Osteoblast (primary cell): ENCODE data around the gene SLIT3. TPM values are rescaled to one million over a fixed set of nuclear protein-coding genes. Genes with fewer than 3 reads are reported as not detected.
"Not testable (repeated sequence)": the region's sequence is repeated elsewhere in the genome, so short reads cannot be mapped to it uniquely, and the experiment has no call there.

Experiments
- DNase-seq: peaks from one replicate; pipeline ENCODE4 v3.0.0; 2011; ENCODE audit warnings: low spot score, mixed read lengths; ENCODE audit not compliant: insufficient read length; ENCODE audit errors: missing footprints
- H2AFZ ChIP-seq: 2 replicates; pipeline ENCODE4 v1.6.0; 2011; ENCODE audit warnings: mild to moderate bottlenecking, low read length
- H3K27ac ChIP-seq: 2 replicates; pipeline ENCODE4 v1.5.1; 2011; ENCODE audit warnings: mild to moderate bottlenecking, low read depth, low read length, moderate library complexity
- H3K27me3 ChIP-seq: 2 replicates; pipeline ENCODE4 v1.6.0; 2012; ENCODE audit warnings: mild to moderate bottlenecking, control low read depth, inconsistent platforms, low read length, moderate library complexity; ENCODE audit not compliant: insufficient read depth
- H3K36me3 ChIP-seq: 2 replicates; pipeline ENCODE4 v1.5.1; 2011; ENCODE audit warnings: mild to moderate bottlenecking, low read length, control low read depth, moderate library complexity; ENCODE audit not compliant: insufficient read depth
- H3K4me1 ChIP-seq: 2 replicates; pipeline ENCODE4 v1.5.1; 2011; ENCODE audit warnings: mild to moderate bottlenecking, low read length, control low read depth, moderate library complexity; ENCODE audit not compliant: insufficient read depth
- H3K4me2 ChIP-seq: 2 replicates; pipeline ENCODE4 v1.6.0; 2011; ENCODE audit warnings: mild to moderate bottlenecking, low read length; ENCODE audit not compliant: insufficient read depth
- H3K4me3 ChIP-seq: fragments of 200-600 bp; sonication (generic); 3 replicates; pipeline ENCODE4 v1.5.1; 2012; ENCODE audit warnings: mild to moderate bottlenecking, low read length, inconsistent platforms; ENCODE audit not compliant: insufficient read depth
- H3K79me2 ChIP-seq: 2 replicates; pipeline ENCODE4 v1.6.0; 2012; ENCODE audit warnings: mild to moderate bottlenecking, low read length, control low read depth, inconsistent platforms; ENCODE audit not compliant: insufficient read depth
- H3K9me3 ChIP-seq: 2 replicates; pipeline ENCODE4 v1.5.1; 2011; ENCODE audit warnings: low read depth, low read length, control low read depth
- H4K20me1 ChIP-seq: 2 replicates; pipeline ENCODE4 v1.6.0; 2012; ENCODE audit warnings: mild to moderate bottlenecking, low read length, control low read depth; ENCODE audit not compliant: insufficient read depth
- CTCF ChIP-seq: IDR thresholded peaks from 2 replicates; pipeline ENCODE4 v1.5.1; 2011; ENCODE audit warnings: mild to moderate bottlenecking, low read depth, low read length, moderate library complexity; ENCODE audit errors: extremely low read depth
- total RNA-seq: library from RNA; depleted of rRNA; stranded (reverse); fragments of >200 nt; gene quantifications from 2 replicates; pipeline ENCODE4 v1.2.3, GENCODE V29; 2012

The SLIT3 gene
- total RNA-seq, 1 donor: 37.6 TPM

DNA sequence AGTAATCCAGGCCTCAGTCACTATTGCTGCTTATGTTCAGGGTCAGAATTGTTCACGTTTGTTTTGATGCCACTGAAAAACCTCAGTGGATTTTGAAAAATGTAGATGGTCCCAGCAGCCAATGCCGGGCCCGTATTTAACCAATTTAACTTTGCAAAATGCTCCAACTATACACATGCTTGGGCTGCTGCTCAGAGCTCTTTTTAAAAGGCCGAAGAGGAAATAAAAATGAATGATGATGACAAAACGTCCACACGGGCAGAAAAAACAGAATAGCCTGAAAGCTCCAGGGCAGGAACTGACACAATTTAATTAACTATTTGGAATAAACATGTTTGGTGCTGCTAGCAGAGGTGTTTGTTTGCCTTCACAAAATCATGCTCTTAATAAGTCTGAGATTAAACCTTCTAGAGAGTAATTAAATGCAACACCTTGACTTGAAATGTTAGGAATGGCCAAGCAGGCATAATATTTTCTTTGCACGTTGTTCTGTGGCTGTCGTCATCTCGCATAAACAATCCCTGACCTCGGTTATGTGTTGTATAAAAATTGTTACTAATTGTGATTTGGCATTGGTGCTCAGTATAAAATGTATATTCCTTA is 152.7 kb downstream of the SLIT3 start:
- H2AFZ ChIP-seq: no peak overlapping the region
- H3K4me3 ChIP-seq: no peak overlapping the region
- H3K4me2 ChIP-seq: no peak overlapping the region
- H3K36me3 ChIP-seq: no peaks in the 10 kb centered on the region
- H3K4me1 ChIP-seq: no peaks in the 10 kb centered on the region
- no peak for DNase-seq
- H4K20me1 ChIP-seq: no peaks in the 10 kb centered on the region
- H3K27ac ChIP-seq: no peak overlapping the region
- H3K79me2 ChIP-seq: no peaks in the 10 kb centered on the region
- no peaks in the 10 kb centered on the region for H3K9me3 ChIP-seq
- no peak for TF ChIP-seq CTCF
- H3K27me3 ChIP-seq: no peaks in the 10 kb centered on the region

- Histone ChIP-seq H3K27ac (no peak overlapping the region), H4K20me1 (no peaks in the 10 kb centered on the region), H3K36me3 (no peaks in the 10 kb centered on the region), H3K4me2 (no peak overlapping the region), H3K9me3 (no peaks in the 10 kb centered on the region), H3K4me3 (no peak overlapping the region), H2AFZ (no peak overlapping the region), H3K79me2 (no peaks in the 10 kb centered on the region), H3K27me3 (no peaks in the 10 kb centered on the region), H3K4me1 (no peaks in the 10 kb centered on the region)
- TF ChIP-seq CTCF: no peak
- DNase-seq: no peak
Observed at GRCh38 chr5:169147534-169147933, 153.4 kb downstream of the SLIT3 start.

DNA sequence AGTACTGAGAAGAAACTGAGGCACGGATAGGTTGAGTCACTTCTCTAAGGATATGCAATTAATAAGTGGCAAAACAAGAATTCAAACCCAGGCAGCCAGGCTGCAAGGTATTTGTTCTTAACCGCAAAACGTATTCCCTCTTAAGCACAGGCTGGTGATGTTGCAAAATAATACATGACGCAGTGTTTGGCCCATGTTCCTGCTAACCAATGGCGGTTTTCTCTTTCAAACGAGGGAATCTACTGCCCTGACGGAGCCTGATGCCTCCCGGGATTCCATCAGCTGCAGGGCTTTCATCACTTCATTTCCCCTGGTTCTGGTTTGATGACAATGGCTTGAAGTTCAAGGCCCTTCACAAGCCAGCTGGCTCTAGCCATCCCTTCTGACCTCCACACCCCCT is 154.8 kb downstream of the SLIT3 start:
- Histone ChIP-seq H4K20me1 (peaks cover 2% of the 10 kb centered on the region), H3K27ac (no peak overlapping the region), H3K4me3 (no peak overlapping the region), H3K36me3 (no peaks in the 10 kb centered on the region), H3K9me3 (no peaks in the 10 kb centered on the region), H3K4me1 (no peaks in the 10 kb centered on the region), H3K27me3 (no peaks in the 10 kb centered on the region), H3K79me2 (no peaks in the 10 kb centered on the region), H2AFZ (no peak overlapping the region), H3K4me2 (no peak overlapping the region)
- TF ChIP-seq CTCF: no peak
- no peak for DNase-seq

DNA sequence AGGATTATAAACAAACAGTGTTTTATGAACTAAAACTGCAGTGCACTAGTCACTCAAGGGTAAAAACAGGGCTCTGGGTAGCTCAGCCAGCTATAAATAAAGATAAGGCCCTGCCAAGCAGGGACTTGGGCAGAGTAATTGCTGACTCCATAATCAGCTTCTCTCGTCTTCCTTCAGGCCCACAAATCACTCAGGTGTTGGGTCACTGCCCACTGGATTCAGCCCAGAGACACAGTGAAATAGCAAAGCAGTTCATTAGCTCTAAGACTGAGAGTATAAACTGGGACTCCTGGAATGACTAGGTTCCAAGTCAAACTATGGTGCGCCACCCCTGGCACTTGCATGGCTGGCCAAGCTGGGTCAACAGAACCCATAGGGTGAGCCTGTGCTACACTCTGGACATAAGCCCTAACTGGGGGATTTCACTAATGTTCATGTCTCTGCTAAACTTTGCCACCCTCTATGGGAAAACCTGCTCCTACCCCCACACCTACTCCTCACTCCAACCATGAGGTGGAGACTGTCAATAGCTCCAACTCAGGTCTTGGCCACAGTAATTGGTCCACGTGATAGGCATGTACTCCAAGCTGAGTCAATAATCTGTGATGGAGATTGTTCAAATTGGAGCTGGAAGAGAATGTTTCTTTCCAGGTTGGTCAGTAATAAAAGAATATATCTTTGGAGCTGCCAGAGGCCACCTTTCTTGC is 158.5 kb downstream of the SLIT3 start:
- TF ChIP-seq CTCF: no peak
- Histone ChIP-seq H3K36me3 (no peaks in the 10 kb centered on the region), H3K27me3 (no peaks in the 10 kb centered on the region), H3K79me2 (no peaks in the 10 kb centered on the region), H3K9me3 (no peaks in the 10 kb centered on the region), H3K4me1 (no peaks in the 10 kb centered on the region), H3K4me3 (no peak overlapping the region), H2AFZ (no peak overlapping the region), H3K27ac (no peak overlapping the region), H4K20me1 (peaks cover 8% of the 10 kb centered on the region), H3K4me2 (no peak overlapping the region)
- DNase-seq: no peak

- not testable (repeated sequence) for H3K27me3 ChIP-seq, DNase-seq, H3K27ac ChIP-seq, H3K4me1 ChIP-seq, H3K79me2 ChIP-seq, H3K4me2 ChIP-seq, H3K36me3 ChIP-seq, H2AFZ ChIP-seq, H3K4me3 ChIP-seq, H3K9me3 ChIP-seq
- peaks cover 12% of the 10 kb centered on the region for H4K20me1 ChIP-seq
Observed at GRCh38 chr5:169140215-169140614, 160.7 kb downstream of the SLIT3 start.
